Measurements from ENCODE around the gene GOLGA1. TPM values are rescaled to one million over a fixed set of nuclear protein-coding genes. Genes with fewer than 3 reads are reported as not detected.

The GOLGA1 gene
- total and polyA plus RNA-seq, 2 of the 13 experiments (the other 11 are each of a cell fraction or from before 2014, with no cell fraction given) = 12.7 to 15.9 TPM

DNA sequence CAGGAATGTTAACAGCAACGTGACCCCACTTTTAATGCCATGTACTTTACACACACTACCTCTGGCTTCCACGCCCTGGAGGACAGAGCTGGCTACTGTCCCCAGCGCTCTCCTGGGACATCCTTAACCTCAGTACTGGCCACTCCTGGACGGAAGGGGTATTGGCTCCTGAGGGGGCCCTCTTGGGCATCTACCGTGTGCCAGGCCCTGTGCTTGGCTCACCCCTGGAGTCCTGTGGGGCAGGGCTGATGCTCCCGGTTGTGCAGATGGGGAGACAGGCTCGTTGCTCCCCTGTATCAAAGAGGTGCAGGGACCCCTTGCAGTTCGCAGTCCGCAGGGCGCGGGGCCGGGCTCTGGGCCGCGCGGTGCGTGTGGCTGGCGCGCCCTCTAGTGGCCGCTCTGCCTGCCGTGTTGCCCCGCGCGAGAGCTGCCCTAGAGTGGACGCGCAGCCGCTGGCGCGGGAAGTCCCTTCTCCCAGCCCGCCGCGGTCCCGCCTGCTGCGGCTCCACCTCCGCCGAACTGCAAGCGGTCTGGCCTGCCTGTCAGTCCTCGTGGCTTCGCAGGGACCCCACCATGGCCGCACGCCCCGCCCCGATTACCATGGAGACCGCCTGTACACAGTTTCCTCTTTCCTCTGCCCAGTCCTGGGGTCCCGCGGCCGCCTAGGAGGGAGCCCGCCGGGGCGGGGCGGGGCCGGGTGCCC, 87.9 kb downstream of the GOLGA1 start, which contains the start of gene WDR38 (continued):
- TF ChIP-seq ZNF678 (CRISPR knock-in tag; IDR thresholded peaks at IDR 0.05) = no peak
- TF ChIP-seq, protein P1, sequence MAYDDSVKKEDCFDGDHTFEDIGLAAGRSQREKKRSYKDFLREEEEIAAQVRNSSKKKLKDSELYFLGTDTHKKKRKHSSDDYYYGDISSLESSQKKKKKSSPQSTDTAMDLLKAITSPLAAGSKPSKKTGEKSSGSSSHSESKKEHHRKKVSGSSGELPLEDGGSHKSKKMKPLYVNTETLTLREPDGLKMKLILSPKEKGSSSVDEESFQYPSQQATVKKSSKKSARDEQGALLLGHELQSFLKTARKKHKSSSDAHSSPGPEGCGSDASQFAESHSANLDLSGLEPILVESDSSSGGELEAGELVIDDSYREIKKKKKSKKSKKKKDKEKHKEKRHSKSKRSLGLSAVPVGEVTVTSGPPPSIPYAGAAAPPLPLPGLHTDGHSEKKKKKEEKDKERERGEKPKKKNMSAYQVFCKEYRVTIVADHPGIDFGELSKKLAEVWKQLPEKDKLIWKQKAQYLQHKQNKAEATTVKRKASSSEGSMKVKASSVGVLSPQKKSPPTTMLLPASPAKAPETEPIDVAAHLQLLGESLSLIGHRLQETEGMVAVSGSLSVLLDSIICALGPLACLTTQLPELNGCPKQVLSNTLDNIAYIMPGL (CRISPR knock-in tag; IDR thresholded peaks at IDR 0.05; ENCODE audit: borderline replicate concordance in 1 of 2, low read depth in 1 of 2) = peak; percentile 86 to 95
- TF ChIP-seq, protein P2, sequence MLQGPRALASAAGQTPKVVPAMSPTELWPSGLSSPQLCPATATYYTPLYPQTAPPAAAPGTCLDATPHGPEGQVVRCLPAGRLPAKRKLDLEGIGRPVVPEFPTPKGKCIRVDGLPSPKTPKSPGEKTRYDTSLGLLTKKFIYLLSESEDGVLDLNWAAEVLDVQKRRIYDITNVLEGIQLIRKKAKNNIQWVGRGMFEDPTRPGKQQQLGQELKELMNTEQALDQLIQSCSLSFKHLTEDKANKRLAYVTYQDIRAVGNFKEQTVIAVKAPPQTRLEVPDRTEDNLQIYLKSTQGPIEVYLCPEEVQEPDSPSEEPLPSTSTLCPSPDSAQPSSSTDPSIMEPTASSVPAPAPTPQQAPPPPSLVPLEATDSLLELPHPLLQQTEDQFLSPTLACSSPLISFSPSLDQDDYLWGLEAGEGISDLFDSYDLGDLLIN (CRISPR knock-in tag; IDR thresholded peaks at IDR 0.05; ENCODE audit: borderline replicate concordance) = no peak
- TF ChIP-seq ZNF501 (CRISPR knock-in tag; IDR thresholded peaks at IDR 0.05) = peak; percentile 78; the same call in 1 of the 2 replicates
- peak; percentile 99 for TF ChIP-seq RAD21 (CRISPR knock-in tag; IDR thresholded peaks at IDR 0.05)
- no peak for TF ChIP-seq PRMT3 (CRISPR knock-in tag; IDR thresholded peaks at IDR 0.05; ENCODE audit: borderline replicate concordance, low read depth)
- no peak for TF ChIP-seq ZNF816 (CRISPR knock-in tag; IDR thresholded peaks at IDR 0.05; ENCODE audit: borderline replicate concordance)
- no peak for TF ChIP-seq ZNF772 (CRISPR knock-in tag; IDR thresholded peaks at IDR 0.05)
- TF ChIP-seq, protein P3, sequence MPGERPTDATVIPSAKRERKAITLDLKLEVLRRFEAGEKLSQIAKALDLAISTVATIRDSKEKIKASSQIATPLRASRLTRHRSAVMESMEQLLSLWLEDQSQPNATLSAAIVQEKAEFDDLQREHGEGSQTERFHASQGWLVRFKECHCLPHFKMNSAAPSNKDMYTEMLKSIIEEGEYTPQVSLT (CRISPR knock-in tag; IDR thresholded peaks at IDR 0.05; ENCODE audit: borderline replicate concordance, low read depth) = no peak
- TF ChIP-seq ZNF451 (CRISPR knock-in tag; IDR thresholded peaks at IDR 0.05) = no peak
- no peak for TF ChIP-seq ZNF879 (CRISPR knock-in tag; IDR thresholded peaks at IDR 0.05)
- TF ChIP-seq TBL1XR1 (IDR thresholded peaks at IDR 0.05; ENCODE audit: borderline replicate concordance, low read length, partially characterized antibody) = no peak
- TF ChIP-seq CAMTA2 (CRISPR knock-in tag; IDR thresholded peaks at IDR 0.05; ENCODE audit: borderline replicate concordance) = no peak
- no peak for TF ChIP-seq ZMAT3 (CRISPR knock-in tag; conservative IDR thresholded peaks at IDR 0.05)
- TF ChIP-seq ZNF562 (CRISPR knock-in tag; IDR thresholded peaks at IDR 0.05; ENCODE audit: borderline replicate concordance) = no peak
- TF ChIP-seq FOXP1 (IDR thresholded peaks at IDR 0.05) = no peak
- no peak for TF ChIP-seq FOXP1 (CRISPR knock-in tag; IDR thresholded peaks at IDR 0.05)
- TF ChIP-seq ZNF839 (CRISPR knock-in tag; IDR thresholded peaks at IDR 0.05; ENCODE audit: borderline replicate concordance) = no peak
- TF ChIP-seq MTA3 (CRISPR knock-in tag; IDR thresholded peaks at IDR 0.05) = no peak
- no peak for TF ChIP-seq ZNF264 (CRISPR knock-in tag; IDR thresholded peaks at IDR 0.05)
- TF ChIP-seq, protein P4, sequence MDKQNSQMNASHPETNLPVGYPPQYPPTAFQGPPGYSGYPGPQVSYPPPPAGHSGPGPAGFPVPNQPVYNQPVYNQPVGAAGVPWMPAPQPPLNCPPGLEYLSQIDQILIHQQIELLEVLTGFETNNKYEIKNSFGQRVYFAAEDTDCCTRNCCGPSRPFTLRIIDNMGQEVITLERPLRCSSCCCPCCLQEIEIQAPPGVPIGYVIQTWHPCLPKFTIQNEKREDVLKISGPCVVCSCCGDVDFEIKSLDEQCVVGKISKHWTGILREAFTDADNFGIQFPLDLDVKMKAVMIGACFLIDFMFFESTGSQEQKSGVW (CRISPR knock-in tag; IDR thresholded peaks at IDR 0.05; ENCODE audit: borderline replicate concordance) = no peak
- no peak for TF ChIP-seq ZNF326 (CRISPR knock-in tag; IDR thresholded peaks at IDR 0.05; ENCODE audit: borderline replicate concordance)
- TF ChIP-seq TSC22D2 (CRISPR knock-in tag; IDR thresholded peaks at IDR 0.05; ENCODE audit: borderline replicate concordance) = no peak
- no peak for TF ChIP-seq SP1 (IDR thresholded peaks at IDR 0.05)
- peak; percentile 29; the same call in 1 of the 2 replicates for TF ChIP-seq SP1 (CRISPR knock-in tag; IDR thresholded peaks at IDR 0.05)
- TF ChIP-seq, protein P5, sequence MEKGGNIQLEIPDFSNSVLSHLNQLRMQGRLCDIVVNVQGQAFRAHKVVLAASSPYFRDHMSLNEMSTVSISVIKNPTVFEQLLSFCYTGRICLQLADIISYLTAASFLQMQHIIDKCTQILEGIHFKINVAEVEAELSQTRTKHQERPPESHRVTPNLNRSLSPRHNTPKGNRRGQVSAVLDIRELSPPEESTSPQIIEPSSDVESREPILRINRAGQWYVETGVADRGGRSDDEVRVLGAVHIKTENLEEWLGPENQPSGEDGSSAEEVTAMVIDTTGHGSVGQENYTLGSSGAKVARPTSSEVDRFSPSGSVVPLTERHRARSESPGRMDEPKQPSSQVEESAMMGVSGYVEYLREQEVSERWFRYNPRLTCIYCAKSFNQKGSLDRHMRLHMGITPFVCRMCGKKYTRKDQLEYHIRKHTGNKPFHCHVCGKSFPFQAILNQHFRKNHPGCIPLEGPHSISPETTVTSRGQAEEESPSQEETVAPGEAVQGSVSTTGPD (CRISPR knock-in tag; IDR thresholded peaks at IDR 0.05) = no peak

Data from HepG2 (cell line).